H1 (cell line): ENCODE measurements around the gene WDR5. TPM values are rescaled to one million over a fixed set of nuclear protein-coding genes. Genes with fewer than 3 reads are reported as not detected.

ENCODE experiments used
- CTCF ChIA-PET: fragments of 300-600 bp; sonication (Branson Sonifier 250); formaldehyde crosslinking; loops from one replicate; lab custom pipeline; 2021; ENCODE audit not compliant: partially characterized antibody; lab: Charles Lee
- POLR2A ChIA-PET: fragments of 300-600 bp; sonication (Branson Sonifier 250); formaldehyde crosslinking; loops from one replicate; lab custom pipeline; 2021; ENCODE audit warnings: inconsistent platforms; ENCODE audit not compliant: partially characterized antibody; lab: Charles Lee
- DNase-seq, 2 experiments: peaks; one replicate each; pipeline versions ENCODE4 v3.0.0 to v3.0.0-alpha.2; 2010 to 2022; ENCODE audit warnings: low spot score in 2 of 2, low read depth in 1 of 2, mixed read lengths in 1 of 2
- FAIRE-seq: peaks from 2 replicates; lab custom pipeline; 2011; peaks lifted over from hg19 to GRCh38; lab: Jason Lieb, UNC
- H2AFZ ChIP-seq: 2 replicates; pipeline ENCODE4 v1.8.1; 2012; ENCODE audit warnings: low read length, inconsistent platforms
- H2AK5ac ChIP-seq: 2 replicates; pipeline ENCODE4 v1.6.1; 2013; ENCODE audit warnings: low read depth, low read length
- H2BK120ac ChIP-seq: replicated peaks from 2 replicates; pipeline ENCODE3; 2013; ENCODE audit warnings: low read depth, low read length, inconsistent platforms
- H2BK12ac ChIP-seq: 2 replicates; pipeline ENCODE4 v1.6.1; 2013; ENCODE audit warnings: low read depth, low read length
- H2BK15ac ChIP-seq: 2 replicates; pipeline ENCODE4 v1.6.1; 2013; ENCODE audit warnings: low read length
- H2BK20ac ChIP-seq: 2 replicates; pipeline ENCODE4 v1.6.1; 2013; ENCODE audit warnings: low read length
- H2BK5ac ChIP-seq: 2 replicates; pipeline ENCODE4 v1.6.1; 2013; ENCODE audit warnings: low read depth, low read length
- H3K14ac ChIP-seq: 2 replicates; pipeline ENCODE4 v1.6.1; 2013; ENCODE audit warnings: inconsistent platforms; ENCODE audit not compliant: insufficient read length
- H3K18ac ChIP-seq: 2 replicates; pipeline ENCODE4 v1.6.1; 2013; ENCODE audit warnings: low read length; ENCODE audit errors: extremely low read depth
- H3K23ac ChIP-seq: 2 replicates; pipeline ENCODE4 v1.6.1; 2013; ENCODE audit warnings: inconsistent platforms; ENCODE audit not compliant: insufficient read length
- H3K23me2 ChIP-seq: 2 replicates; pipeline ENCODE4 v1.6.1; 2013; ENCODE audit warnings: low read depth, low read length
- H3K27ac ChIP-seq: 2 replicates; pipeline ENCODE4 v1.6.1; 2011; ENCODE audit warnings: low read depth, low read length, inconsistent platforms
- H3K27me3 ChIP-seq, 4 experiments: replicated peaks in 1 of 4; 1 replicate in 1 of 4; 2 replicates in 3 of 4; pipeline versions ENCODE4 v1.6.1 to v1.8.1; 2011 to 2013; ENCODE audit warnings: low read length in 3 of 4, mild to moderate bottlenecking in 3 of 4, inconsistent platforms in 2 of 4, mixed read lengths in 2 of 4, moderate library complexity in 1 of 4; ENCODE audit not compliant: control insufficient read depth in 3 of 4, insufficient read depth in 3 of 4; ENCODE audit errors: extremely low read depth in 1 of 4
- H3K36me3 ChIP-seq, 4 experiments: 2 replicates each; pipeline versions ENCODE4 v1.6.1 to v1.8.1; 2011 to 2013; ENCODE audit warnings: mild to moderate bottlenecking in 4 of 4, low read length in 3 of 4, moderate library complexity in 2 of 4, control low read depth in 1 of 4, inconsistent platforms in 1 of 4; ENCODE audit not compliant: insufficient read depth in 4 of 4, control insufficient read depth in 2 of 4
- H3K4ac ChIP-seq: replicated peaks from 2 replicates; pipeline ENCODE3; 2013; ENCODE audit warnings: low read length, low read depth, mixed read lengths, inconsistent platforms; ENCODE audit not compliant: insufficient read length
- H3K4me1 ChIP-seq, 4 experiments: replicated peaks in 1 of 4; 1 replicate in 1 of 4; 2 replicates in 3 of 4; pipeline versions ENCODE4 v1.6.1 to v1.8.1; 2011 to 2013; ENCODE audit warnings: low read length in 3 of 4, inconsistent platforms in 2 of 4, mixed read lengths in 1 of 4; ENCODE audit not compliant: insufficient read depth in 4 of 4, control insufficient read depth in 3 of 4
- H3K4me2 ChIP-seq, 2 experiments: 2 replicates each; pipeline versions ENCODE4 v1.6.1 to v1.8.1; 2011 to 2013; ENCODE audit warnings: low read depth in 2 of 2, low read length in 2 of 2, control low read depth in 1 of 2, inconsistent platforms in 1 of 2, mild to moderate bottlenecking in 1 of 2; ENCODE audit not compliant: insufficient read depth in 1 of 2
- H3K4me3 ChIP-seq, 4 experiments: fragments of 200-600, 300-600 bp in 1 of 4; sonication (generic), shearing (Covaris generic), sonication (Bioruptor Twin) in 1 of 4; 2 replicates each; pipeline versions ENCODE4 v1.5.1 to v1.8.1; 2011 to 2016; ENCODE audit warnings: low read length in 4 of 4, low read depth in 3 of 4, control low read depth in 2 of 4, inconsistent platforms in 2 of 4, mild to moderate bottlenecking in 2 of 4, mixed read lengths in 1 of 4, moderate library complexity in 1 of 4; ENCODE audit not compliant: insufficient read depth in 2 of 4; ENCODE audit errors: extremely low read depth in 1 of 4
- H3K56ac ChIP-seq: replicated peaks from 2 replicates; pipeline ENCODE3; 2013; ENCODE audit warnings: low read depth, mild to moderate bottlenecking, mixed read lengths, low read length, inconsistent platforms; ENCODE audit not compliant: insufficient read length
- H3K79me1 ChIP-seq: 2 replicates; pipeline ENCODE4 v1.6.1; 2013; ENCODE audit warnings: low read depth, low read length, control low read depth
- H3K79me2 ChIP-seq, 2 experiments: 2 replicates each; pipeline versions ENCODE4 v1.6.1 to v1.8.1; 2012 to 2013; ENCODE audit warnings: low read length in 2 of 2, mild to moderate bottlenecking in 2 of 2, inconsistent platforms in 1 of 2; ENCODE audit not compliant: insufficient read depth in 2 of 2, control insufficient read depth in 1 of 2
- H3K9ac ChIP-seq, 4 experiments: replicated peaks in 1 of 4; 1 replicate in 1 of 4; 2 replicates in 3 of 4; pipeline versions ENCODE4 v1.6.1 to v1.8.1; 2011 to 2013; ENCODE audit warnings: low read depth in 3 of 4, low read length in 3 of 4, control low read depth in 2 of 4, mild to moderate bottlenecking in 2 of 4, moderate library complexity in 2 of 4, inconsistent platforms in 1 of 4; ENCODE audit errors: extremely low read depth in 1 of 4
- H3K9me3 ChIP-seq, 2 experiments: 2 replicates each; pipeline versions ENCODE4 v1.6.1 to v1.8.1; 2012 to 2013; ENCODE audit warnings: mild to moderate bottlenecking in 2 of 2, moderate library complexity in 2 of 2, control low read depth in 1 of 2, inconsistent platforms in 1 of 2, low read depth in 1 of 2, low read length in 1 of 2, mixed read lengths in 1 of 2; ENCODE audit not compliant: insufficient read depth in 2 of 2
- H4K20me1 ChIP-seq, 2 experiments: replicated peaks in 1 of 2; 2 replicates each; pipeline versions ENCODE3 to v1.8.1; 2011 to 2013; ENCODE audit warnings: inconsistent platforms in 2 of 2, low read length in 2 of 2, mild to moderate bottlenecking in 1 of 2; ENCODE audit not compliant: insufficient read depth in 2 of 2, control insufficient read depth in 1 of 2
- H4K5ac ChIP-seq: 2 replicates; pipeline ENCODE4 v1.6.1; 2013; ENCODE audit warnings: low read length, low read depth, mixed read lengths, inconsistent platforms; ENCODE audit not compliant: insufficient read length
- H4K8ac ChIP-seq: 2 replicates; pipeline ENCODE4 v1.8.0; 2013; ENCODE audit warnings: mild to moderate bottlenecking, moderate library complexity, low read length, inconsistent platforms; ENCODE audit not compliant: insufficient read depth; ENCODE audit errors: extremely low read depth
- H4K91ac ChIP-seq: replicated peaks from 2 replicates; pipeline ENCODE3; 2013; ENCODE audit warnings: low read length, mixed read lengths, inconsistent platforms; ENCODE audit not compliant: insufficient read length
- ATF3 ChIP-seq: IDR thresholded peaks from 2 replicates; pipeline ENCODE4 v1.6.1; 2011; ENCODE audit warnings: low read depth, mild to moderate bottlenecking, low read length; ENCODE audit not compliant: insufficient read depth
- CREB1 ChIP-seq: IDR thresholded peaks from 2 replicates; pipeline ENCODE4 v1.6.1; 2012; ENCODE audit warnings: inconsistent platforms
- CTBP2 ChIP-seq: IDR thresholded peaks from 2 replicates; pipeline ENCODE4 v1.7.0; 2011; ENCODE audit warnings: borderline replicate concordance, mild to moderate bottlenecking, moderate library complexity, mixed read lengths, low read length; ENCODE audit not compliant: insufficient read depth, insufficient read length
- KDM5A ChIP-seq: fragments of 200-600 bp; IDR thresholded peaks from 2 replicates; pipeline ENCODE4 v1.7.1; 2012; ENCODE audit warnings: mild to moderate bottlenecking, low read length, inconsistent platforms, mixed read lengths
- POLR2A ChIP-seq, 2 experiments: IDR thresholded peaks; 1 replicate in 1 of 2; 2 replicates in 1 of 2; pipeline ENCODE4 v1.6.1; 2011; ENCODE audit warnings: low read depth in 2 of 2, low read length in 2 of 2, mild to moderate bottlenecking in 2 of 2; ENCODE audit errors: control extremely low read depth in 1 of 2
- RBBP5 ChIP-seq: IDR thresholded peaks from 2 replicates; pipeline ENCODE4 v1.7.1; 2012; ENCODE audit warnings: low read depth, mild to moderate bottlenecking, inconsistent platforms, low read length, moderate library complexity, borderline replicate concordance
- SP2 ChIP-seq: IDR thresholded peaks from 2 replicates; pipeline ENCODE4 v1.6.1; 2012; ENCODE audit warnings: mild to moderate bottlenecking, low read length, inconsistent platforms
- SP4 ChIP-seq: IDR thresholded peaks from 2 replicates; pipeline ENCODE4 v1.6.1; 2012; ENCODE audit warnings: low read length, inconsistent platforms
- WGBS, 2 experiments: shearing (Covaris generic) in 1 of 2; methylation state at CpG; one replicate each; pipeline versions ENCODE4 v1.1.6 to v1.1.7; 2013 to 2015; ENCODE audit warnings: low lambda C conversion rate in 2 of 2, mixed read lengths in 2 of 2, inconsistent platforms in 1 of 2, low coverage in 1 of 2, missing lambda C conversion rate in 1 of 2; ENCODE audit not compliant: insufficient replicate concordance in 2 of 2, insufficient coverage in 1 of 2, insufficient read length in 1 of 2; ENCODE audit errors: extremely low coverage in 1 of 2, missing lambda C conversion rate in 1 of 2; 5-methylcytosine and 5-hydroxymethylcytosine counted together
- polyA plus RNA-seq, 7 experiments: library from polyadenylated mRNA; depleted of rRNA in 3 of 7; stranded (reverse) in 5 of 7; unstranded in 2 of 7; fragments of >200 nt in 5 of 7; fragments of 200-250 nt in 2 of 7; gene quantifications; 1 replicate in 5 of 7; 2 replicates in 1 of 7; 4 replicates in 1 of 7; pipeline versions ENCODE4 v1.2.1 to v1.2.3, GENCODE V29; 2011 to 2013; ENCODE audit warnings: missing spikeins in 2 of 7, mixed read lengths in 2 of 7
- total RNA-seq: library from RNA; stranded (reverse); fragmentation: NEBNext Ultra II Directional; extraction: Animal tissue kit (Norgen Biotek cat#: 25700); gene quantifications from 2 replicates; pipeline ENCODE4 v1.2.1, GENCODE V29; 2021

Gene WDR5
- total and polyA plus RNA-seq, 2 of the 8 experiments (the other 6 are each of a cell fraction or from before 2014, with no cell fraction given) = 38.4 to 68.1 TPM

- Histone ChIP-seq H3K4me3 (no peak overlapping the region), H3K79me1 (no peaks in the 10 kb centered on the region), H2BK12ac (no peak overlapping the region), H3K56ac (no peak overlapping the region), H3K27ac (no peak overlapping the region), H3K36me3 (no peaks in the 10 kb centered on the region), H4K8ac (no peak overlapping the region; the same call in 1 of the 2 replicates), H3K79me2 (no peaks in the 10 kb centered on the region), H3K9ac (no peak overlapping the region), H2AFZ (no peak overlapping the region), H3K4ac (no peak overlapping the region), H2BK15ac (no peak overlapping the region), H2BK5ac (no peak overlapping the region), H2BK120ac (no peak overlapping the region), H2BK20ac (no peak overlapping the region), H3K4me1 (peaks cover 0 to 4% (median 0%) of the 10 kb centered on the region in 4 experiments; a peak in 2 of 7 replicates), H3K9me3 (no peaks in the 10 kb centered on the region), H4K5ac (no peak overlapping the region), H2AK5ac (no peak overlapping the region), H3K14ac (no peak overlapping the region), H3K4me2 (no peak overlapping the region), H3K27me3 (no peaks in the 10 kb centered on the region), H3K23ac (no peak overlapping the region), H4K91ac (no peak overlapping the region), H3K18ac (no peak overlapping the region), H4K20me1 (no peaks in the 10 kb centered on the region), H3K23me2 (0 out of 2 replicates have a peak, but pooled peaks cover 2% of the 10 kb centered on the region)
- DNase-seq (no peak), FAIRE-seq (no peak)
- CTCF ChIA-PET = interaction anchor here (0.6 to 2.6 kb wide), 6 partner anchors 9 to 1671 kb away, joined by 3 to 7 read pairs (median 4); no protein-coding TSS in a partner anchor
- TF ChIP-seq CTBP2 (no peak), POLR2A (IDR thresholded peaks at IDR 0.05; ENCODE audit: control extremely low read depth in 1 of 2, low read depth in 2 of 2, low read length in 2 of 2) (no peak), KDM5A (no peak), SP4 (no peak), CREB1 (no peak), SP2 (no peak), ATF3 (no peak), RBBP5 (no peak)
- POLR2A ChIA-PET = no interaction called here
- WGBS, 2 experiments = 85% methylated on average over 20 of the region's 20 CpGs; no CpG with 5 or more reads in 1 of the 2 experiments
Observed at GRCh38 chr9:134208981-134209725, 73.3 kb downstream of the WDR5 start.
